K562 (cell line): ENCODE data around the gene NMBR. TPM values are rescaled to one million over a fixed set of nuclear protein-coding genes. Genes with fewer than 3 reads are reported as not detected.

Source experiments
- ATAC-seq: fragments of 200-7000 bp; cut with Tn5 transposase; 3 replicates; pipeline ENCODE4 v1.9.1; 2020; ENCODE audit warnings: moderate library complexity
- BruUV-seq: library from RNA; stranded (reverse); fragments of 400-500 nt; replicated peaks from 2 replicates; lab custom pipeline; 2021; lab: Mats Ljungman, UMichigan
- CTCF ChIA-PET: fragments of 300-600 bp; formaldehyde crosslinking; extraction: SDS; loops from one replicate; lab custom pipeline; 2021; ENCODE audit warnings: low intra/inter-chr PET ratio; lab: Yijun Ruan, JAX
- POLR2A ChIA-PET: fragments of 300-600, 350-650 bp; sonication (Branson Sonifier 250); formaldehyde crosslinking; extraction: SDS; loops from one replicate; lab custom pipeline; 2021; ENCODE audit warnings: antibody characterized with exemption, inconsistent platforms; lab: Yijun Ruan, JAX
- DNase-seq, 4 experiments: peaks; one replicate each; pipeline versions ENCODE4 v3.0.0 to v3.0.0-alpha.2; 2011 to 2018; ENCODE audit warnings: low spot score in 3 of 4, mixed read lengths in 3 of 4; ENCODE audit errors: extremely low read depth in 1 of 4
- FAIRE-seq: peaks from 2 replicates; lab custom pipeline; 2011; peaks lifted over from hg19 to GRCh38; lab: Jason Lieb, UNC
- H2AFZ ChIP-seq: 2 replicates; pipeline ENCODE4 v1.6.0; 2011; ENCODE audit warnings: low read depth, low read length, control low read depth, inconsistent platforms
- H3K27ac ChIP-seq: fragments of 200-600 bp; 3 replicates; pipeline ENCODE4 v1.8.0; 2011; ENCODE audit warnings: low read depth, mild to moderate bottlenecking, control low read depth, inconsistent platforms, low read length, moderate library complexity, mixed read lengths; ENCODE audit errors: extremely low read depth
- H3K27me3 ChIP-seq, 2 experiments: fragments of 300-600 bp in 1 of 2; 2 replicates in 1 of 2; 3 replicates in 1 of 2; pipeline versions ENCODE4 v1.6.0 to v1.8.0; 2011; ENCODE audit warnings: inconsistent platforms in 2 of 2, low read length in 2 of 2, mild to moderate bottlenecking in 1 of 2, mixed read lengths in 1 of 2, moderate library complexity in 1 of 2; ENCODE audit not compliant: control insufficient read depth in 2 of 2, insufficient read depth in 2 of 2
- H3K36me3 ChIP-seq: fragments of 300-600 bp; 3 replicates; pipeline ENCODE4 v1.8.0; 2011; ENCODE audit warnings: mild to moderate bottlenecking, low read length, inconsistent platforms; ENCODE audit not compliant: control insufficient read depth, insufficient read depth
- H3K4me1 ChIP-seq, 2 experiments: fragments of 200-600 bp in 1 of 2; replicated peaks in 1 of 2; 2 replicates in 1 of 2; 3 replicates in 1 of 2; pipeline versions ENCODE4 v1.5.1 to v1.8.0; 2011; ENCODE audit warnings: inconsistent platforms in 2 of 2, low read length in 2 of 2, mild to moderate bottlenecking in 1 of 2, mixed read lengths in 1 of 2, moderate library complexity in 1 of 2; ENCODE audit not compliant: control insufficient read depth in 2 of 2, insufficient read depth in 2 of 2
- H3K4me2 ChIP-seq: 2 replicates; pipeline ENCODE4 v1.6.1; 2011; ENCODE audit warnings: low read length, control low read depth, inconsistent platforms, mixed read lengths; ENCODE audit not compliant: insufficient read depth
- H3K4me3 ChIP-seq: fragments of 200-600 bp; sonication (generic), shearing (Covaris generic); 2 replicates; pipeline ENCODE4 v1.5.1; 2016; ENCODE audit warnings: control low read depth, inconsistent platforms
- H3K79me2 ChIP-seq: fragments of 200-600 bp; 3 replicates; pipeline ENCODE4 v1.8.0; 2011; ENCODE audit warnings: low read length, inconsistent platforms; ENCODE audit not compliant: control insufficient read depth, insufficient read depth
- H3K9ac ChIP-seq, 2 experiments: 2 replicates each; pipeline versions ENCODE4 v1.6.0 to v1.6.1; 2011; ENCODE audit warnings: low read depth in 2 of 2, low read length in 2 of 2, control low read depth in 1 of 2, inconsistent platforms in 1 of 2, mild to moderate bottlenecking in 1 of 2, mixed read lengths in 1 of 2; ENCODE audit not compliant: insufficient read depth in 1 of 2
- H3K9me1 ChIP-seq: one replicate; pipeline ENCODE4 v1.6.0; 2011; ENCODE audit warnings: inconsistent platforms, mild to moderate bottlenecking, low read length, moderate library complexity; ENCODE audit not compliant: control insufficient read depth, insufficient read depth
- H3K9me3 ChIP-seq: replicated peaks from 2 replicates; pipeline ENCODE4 v1.5.1; 2011; ENCODE audit warnings: low read depth, low read length, inconsistent platforms; ENCODE audit not compliant: control insufficient read depth, insufficient read depth
- H4K20me1 ChIP-seq: replicated peaks from 2 replicates; pipeline ENCODE4 v1.6.1; 2011; ENCODE audit warnings: low read length, inconsistent platforms, mixed read lengths; ENCODE audit not compliant: control insufficient read depth, insufficient read depth
- ATF3 ChIP-seq, 2 experiments: fragments of 450-650 bp in 1 of 2; sonication (generic) in 1 of 2; formaldehyde crosslinking in 1 of 2; IDR thresholded peaks in 1 of 2; conservative IDR thresholded peaks in 1 of 2; 2 replicates each; pipeline versions ENCODE4 v1.6.1 to v1.8.1; 2016 to 2023; ENCODE audit warnings: mild to moderate bottlenecking in 2 of 2, moderate library complexity in 2 of 2, inconsistent platforms in 1 of 2, missing genetic modification reagents in 1 of 2
- BRF1 ChIP-seq: IDR thresholded peaks from 3 replicates; pipeline ENCODE4 v1.6.1; 2011; ENCODE audit warnings: borderline replicate concordance, mild to moderate bottlenecking; ENCODE audit not compliant: insufficient read length; ENCODE audit errors: extremely low read depth
- HDAC1 ChIP-seq, 2 experiments: fragments of 450-650 bp; IDR thresholded peaks; 2 replicates each; pipeline ENCODE4 v1.6.1; 2016 to 2017; ENCODE audit warnings: inconsistent platforms in 1 of 2, mild to moderate bottlenecking in 1 of 2, moderate library complexity in 1 of 2
- MEIS2 ChIP-seq: fragments of 450-650 bp; IDR thresholded peaks from 2 replicates; pipeline ENCODE4 v1.6.1; 2014; ENCODE audit warnings: mild to moderate bottlenecking; ENCODE audit not compliant: partially characterized antibody
- PBX2 ChIP-seq, 2 experiments: IDR thresholded peaks in 1 of 2; conservative IDR thresholded peaks in 1 of 2; 2 replicates each; pipeline ENCODE4 v1.6.1; 2016; ENCODE audit warnings: low read depth in 2 of 2, mild to moderate bottlenecking in 1 of 2, missing compliant biosample characterization in 1 of 2, missing genetic modification characterization in 1 of 2, moderate library complexity in 1 of 2
- RAD21 ChIP-seq, 2 experiments: fragments of 250-450 bp in 1 of 2; fragments of 450-650 bp in 1 of 2; sonication (Bioruptor Pico) in 1 of 2; formaldehyde crosslinking in 1 of 2; IDR thresholded peaks in 1 of 2; conservative IDR thresholded peaks in 1 of 2; 2 replicates each; pipeline versions ENCODE4 v1.4.0 to v1.8.0; 2020 to 2022; ENCODE audit warnings: mild to moderate bottlenecking in 2 of 2, moderate library complexity in 1 of 2
- RFX1 ChIP-seq: fragments of 450-650 bp; IDR thresholded peaks from 2 replicates; pipeline ENCODE4 v1.6.1; 2016; ENCODE audit warnings: mild to moderate bottlenecking, moderate library complexity
- ZNF263 ChIP-seq: sonication (generic); formaldehyde crosslinking; IDR thresholded peaks from 2 replicates; pipeline ENCODE4 v1.8.0; 2022; ENCODE audit warnings: mild to moderate bottlenecking, missing genetic modification reagents, borderline replicate concordance
- ZNF449 ChIP-seq: fragments of 250-450 bp; sonication (Bioruptor Pico); IDR thresholded peaks from 2 replicates; pipeline ENCODE4 v1.8.0; 2022; ENCODE audit warnings: moderate library complexity, mild to moderate bottlenecking, inconsistent platforms
- WGBS: fragments of 100-300 bp; shearing (Covaris generic); methylation state at CpG from one replicate; pipeline ENCODE4 v1.1.6; 2016; ENCODE audit warnings: low coverage, mixed read lengths; ENCODE audit not compliant: insufficient coverage; ENCODE audit errors: missing lambda C conversion rate; 5-methylcytosine and 5-hydroxymethylcytosine counted together
- in situ Hi-C: fragments of 300-500 bp; cut with MboI; formaldehyde crosslinking; loops from 4 replicates; pipeline ENCODE4 v1.15.0; 2018; ENCODE audit warnings: inconsistent platforms, mixed read lengths
- intact Hi-C: fragments of 100-400 bp; cut with micrococcal nuclease; formaldehyde crosslinking; loops from 2 replicates; pipeline ENCODE4 v1.14.2; 2022
- polyA plus RNA-seq, 8 experiments: library from polyadenylated mRNA; depleted of rRNA in 4 of 8; stranded (reverse) in 5 of 8; unstranded in 3 of 8; fragments of >200 nt; fragmentation: Nextera tagmentation in 2 of 8; fragmentation: Illumina TruSeq in 1 of 8; extraction: Ambion mirVana in 2 of 8; extraction: Trizol in 1 of 8; gene quantifications; 2 replicates each; pipeline versions ENCODE4 v1.2.1 to v1.2.3, GENCODE V29; 2011 to 2014; ENCODE audit warnings: inconsistent platforms in 1 of 8, missing spikeins in 1 of 8
- total RNA-seq, 7 experiments: library from RNA; depleted of rRNA in 6 of 7; stranded (reverse); fragments of >200 nt in 6 of 7; fragmentation: Illumina TruSeq in 2 of 7; extraction: Trizol in 2 of 7; gene quantifications; 2 replicates each; pipeline versions ENCODE4 v1.2.1 to v1.2.3, GENCODE V29; 2011 to 2021; ENCODE audit warnings: low replicate concordance in 1 of 7

NMBR gene
- total and polyA plus RNA-seq, 9 of the 15 experiments (the other 6 are each of a cell fraction or from before 2014, with no cell fraction given), result not detected

- ATAC-seq (peak; percentile 28; the same call in 1 of the 3 replicates), DNase-seq (no peak), FAIRE-seq (no peak)
- CTCF ChIA-PET, result interaction anchor here (1.6 kb wide), 1 partner anchor 56 kb away, joined by 3 read pairs; no protein-coding TSS in a partner anchor
- no peaks in the 10 kb centered on the region for H3K27me3 ChIP-seq
- BruUV-seq, result no TSS peak
- H2AFZ ChIP-seq, result no peak overlapping the region
- no peak overlapping the region for H3K4me3 ChIP-seq
- in situ Hi-C loops (no loop called here), intact Hi-C loops (loop anchor here (2.0 kb wide), 1 partner anchor 57 kb away; no protein-coding TSS in a partner anchor)
- no peak overlapping the region for H3K27ac ChIP-seq
- no peak overlapping the region for H3K9ac ChIP-seq
- WGBS, result 2% methylated on average over 6 of the region's 6 CpGs
- no peaks in the 10 kb centered on the region for H3K79me2 ChIP-seq
- no peaks in the 10 kb centered on the region for H3K9me1 ChIP-seq
- no peaks in the 10 kb centered on the region for H3K36me3 ChIP-seq
- no peaks in the 10 kb centered on the region for H3K9me3 ChIP-seq
- no peak overlapping the region for H3K4me2 ChIP-seq
- POLR2A ChIA-PET, result interaction anchor here (1.8 kb wide), 1 partner anchor 11 kb away, joined by 7 read pairs; no protein-coding TSS in a partner anchor
- H3K4me1 ChIP-seq, result no peaks in the 10 kb centered on the region
- no peaks in the 10 kb centered on the region for H4K20me1 ChIP-seq
- TF ChIP-seq MEIS2, result peak; percentile 77
- no peak for TF ChIP-seq HDAC1 (IDR thresholded peaks at IDR 0.05)
- no peak for TF ChIP-seq ZNF449
- peak; percentile 52 for TF ChIP-seq ATF3 (IDR thresholded peaks at IDR 0.05)
- TF ChIP-seq ATF3 (CRISPR knock-in tag; conservative IDR thresholded peaks at IDR 0.05), result no peak
- peak; percentile 18; the same call in 1 of the 2 replicates for TF ChIP-seq RFX1
- no peak for TF ChIP-seq PBX2 (CRISPR knock-in tag; IDR thresholded peaks at IDR 0.05; ENCODE audit: low read depth)
- peak; percentile 90 for TF ChIP-seq PBX2 (tag; conservative IDR thresholded peaks at IDR 0.05; ENCODE audit: low read depth)
- TF ChIP-seq RAD21 (CRISPR knock-in tag; conservative IDR thresholded peaks at IDR 0.05 in 1 of 2, IDR thresholded peaks at IDR 0.05 in 1 of 2), result peak; percentile 19 to 56; a peak in 2 of 4 replicates
- no peak for TF ChIP-seq BRF1
- no peak for TF ChIP-seq ZNF263
Observed at GRCh38 chr6:142045380-142046278, 101.3 kb downstream of the NMBR start.
